HepG2 (cell line): Measurements from ENCODE around the gene PIK3C2B.

Experiments used
- JUND ChIP-seq: sonication (generic); formaldehyde crosslinking; IDR thresholded peaks from 2 replicates; pipeline ENCODE4 v1.8.0; 2022; ENCODE audit warnings: mild to moderate bottlenecking, missing genetic modification reagents
- TAF1 ChIP-seq: sonication (generic); formaldehyde crosslinking; IDR thresholded peaks from 2 replicates; pipeline ENCODE4 v1.4.0; 2020; ENCODE audit warnings: missing genetic modification reagents
- ZNF205 ChIP-seq: IDR thresholded peaks from 2 replicates; pipeline ENCODE4 v1.6.1; 2018; ENCODE audit warnings: missing biosample characterization, missing genetic modification reagents
- ZNF234 ChIP-seq: sonication (generic); formaldehyde crosslinking; conservative IDR thresholded peaks from 2 replicates; pipeline ENCODE4 v1.5.1; 2020; ENCODE audit warnings: mild to moderate bottlenecking, missing genetic modification reagents
- TF ChIP-seq, protein P1 (sequence below): sonication (generic); formaldehyde crosslinking; IDR thresholded peaks from 2 replicates; pipeline ENCODE4 v1.9.0; 2021; ENCODE audit warnings: missing genetic modification reagents, borderline replicate concordance
- TF ChIP-seq, protein P2 (sequence below): sonication (generic); formaldehyde crosslinking; IDR thresholded peaks from 2 replicates; pipeline ENCODE4 v1.5.0; 2020; ENCODE audit warnings: mild to moderate bottlenecking, missing genetic modification reagents, moderate library complexity
- TF ChIP-seq, protein P3 (sequence below): IDR thresholded peaks from 2 replicates; pipeline ENCODE4 v1.6.1; 2016; ENCODE audit warnings: low read depth
- TF ChIP-seq, protein P4 (sequence below): sonication (generic); formaldehyde crosslinking; IDR thresholded peaks from 2 replicates; pipeline ENCODE4 v1.4.0; 2020; ENCODE audit warnings: missing genetic modification reagents
- TF ChIP-seq, protein P5 (sequence below): sonication (generic); formaldehyde crosslinking; IDR thresholded peaks from 2 replicates; pipeline ENCODE4 v1.4.0; 2020; ENCODE audit warnings: missing genetic modification reagents, borderline replicate concordance

DNA sequence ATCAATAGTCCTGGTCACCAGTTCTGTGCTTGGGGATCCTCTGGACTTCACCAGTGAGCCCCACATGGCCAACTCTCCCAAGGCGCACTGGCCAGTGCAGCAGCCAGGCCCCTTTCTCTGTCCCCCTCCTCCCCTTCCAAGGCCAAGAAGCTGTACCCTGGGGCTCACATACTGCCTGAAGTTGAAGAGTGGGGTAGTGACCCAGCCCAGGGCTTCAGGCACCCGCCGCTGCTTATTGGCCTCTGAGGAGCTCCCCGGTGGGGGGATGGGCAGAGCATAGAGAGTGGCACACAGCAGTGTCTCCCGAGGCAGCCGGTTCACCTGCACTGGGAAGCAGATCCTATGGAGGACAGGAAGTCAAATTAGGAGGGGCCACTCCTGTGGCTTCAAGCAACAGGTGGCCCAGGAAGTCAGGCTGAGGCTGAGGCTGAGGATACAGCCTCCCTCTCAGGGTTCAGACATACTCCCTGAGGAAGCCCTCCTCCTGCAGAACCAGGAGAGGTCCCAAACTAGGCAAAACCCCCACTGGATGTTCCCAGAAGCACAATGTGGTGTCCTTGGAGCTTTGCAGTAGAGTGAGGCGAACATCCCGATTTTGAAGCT, 44.8 kb downstream of the PIK3C2B start:
- no peak for TF ChIP-seq JUND
- TF ChIP-seq ZNF234 (CRISPR knock-in tag): no peak
- TF ChIP-seq, protein P1, sequence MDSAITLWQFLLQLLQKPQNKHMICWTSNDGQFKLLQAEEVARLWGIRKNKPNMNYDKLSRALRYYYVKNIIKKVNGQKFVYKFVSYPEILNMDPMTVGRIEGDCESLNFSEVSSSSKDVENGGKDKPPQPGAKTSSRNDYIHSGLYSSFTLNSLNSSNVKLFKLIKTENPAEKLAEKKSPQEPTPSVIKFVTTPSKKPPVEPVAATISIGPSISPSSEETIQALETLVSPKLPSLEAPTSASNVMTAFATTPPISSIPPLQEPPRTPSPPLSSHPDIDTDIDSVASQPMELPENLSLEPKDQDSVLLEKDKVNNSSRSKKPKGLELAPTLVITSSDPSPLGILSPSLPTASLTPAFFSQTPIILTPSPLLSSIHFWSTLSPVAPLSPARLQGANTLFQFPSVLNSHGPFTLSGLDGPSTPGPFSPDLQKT: no peak
- TF ChIP-seq, protein P2, sequence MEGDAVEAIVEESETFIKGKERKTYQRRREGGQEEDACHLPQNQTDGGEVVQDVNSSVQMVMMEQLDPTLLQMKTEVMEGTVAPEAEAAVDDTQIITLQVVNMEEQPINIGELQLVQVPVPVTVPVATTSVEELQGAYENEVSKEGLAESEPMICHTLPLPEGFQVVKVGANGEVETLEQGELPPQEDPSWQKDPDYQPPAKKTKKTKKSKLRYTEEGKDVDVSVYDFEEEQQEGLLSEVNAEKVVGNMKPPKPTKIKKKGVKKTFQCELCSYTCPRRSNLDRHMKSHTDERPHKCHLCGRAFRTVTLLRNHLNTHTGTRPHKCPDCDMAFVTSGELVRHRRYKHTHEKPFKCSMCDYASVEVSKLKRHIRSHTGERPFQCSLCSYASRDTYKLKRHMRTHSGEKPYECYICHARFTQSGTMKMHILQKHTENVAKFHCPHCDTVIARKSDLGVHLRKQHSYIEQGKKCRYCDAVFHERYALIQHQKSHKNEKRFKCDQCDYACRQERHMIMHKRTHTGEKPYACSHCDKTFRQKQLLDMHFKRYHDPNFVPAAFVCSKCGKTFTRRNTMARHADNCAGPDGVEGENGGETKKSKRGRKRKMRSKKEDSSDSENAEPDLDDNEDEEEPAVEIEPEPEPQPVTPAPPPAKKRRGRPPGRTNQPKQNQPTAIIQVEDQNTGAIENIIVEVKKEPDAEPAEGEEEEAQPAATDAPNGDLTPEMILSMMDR (CRISPR knock-in tag): no peak
- no peak for TF ChIP-seq TAF1 (CRISPR knock-in tag)
- TF ChIP-seq, protein P3, sequence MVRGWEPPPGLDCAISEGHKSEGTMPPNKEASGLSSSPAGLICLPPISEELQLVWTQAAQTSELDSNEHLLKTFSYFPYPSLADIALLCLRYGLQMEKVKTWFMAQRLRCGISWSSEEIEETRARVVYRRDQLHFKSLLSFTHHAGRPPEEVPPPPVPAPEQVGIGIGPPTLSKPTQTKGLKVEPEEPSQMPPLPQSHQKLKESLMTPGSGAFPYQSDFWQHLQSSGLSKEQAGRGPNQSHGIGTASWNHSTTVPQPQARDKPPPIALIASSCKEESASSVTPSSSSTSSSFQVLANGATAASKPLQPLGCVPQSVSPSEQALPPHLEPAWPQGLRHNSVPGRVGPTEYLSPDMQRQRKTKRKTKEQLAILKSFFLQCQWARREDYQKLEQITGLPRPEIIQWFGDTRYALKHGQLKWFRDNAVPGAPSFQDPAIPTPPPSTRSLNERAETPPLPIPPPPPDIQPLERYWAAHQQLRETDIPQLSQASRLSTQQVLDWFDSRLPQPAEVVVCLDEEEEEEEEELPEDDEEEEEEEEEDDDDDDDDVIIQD (CRISPR knock-in tag): no peak
- TF ChIP-seq ZNF205 (CRISPR knock-in tag): no peak
- TF ChIP-seq, protein P4, sequence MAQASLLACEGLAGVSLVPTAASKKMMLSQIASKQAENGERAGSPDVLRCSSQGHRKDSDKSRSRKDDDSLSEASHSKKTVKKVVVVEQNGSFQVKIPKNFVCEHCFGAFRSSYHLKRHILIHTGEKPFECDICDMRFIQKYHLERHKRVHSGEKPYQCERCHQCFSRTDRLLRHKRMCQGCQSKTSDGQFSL: no peak
- TF ChIP-seq, protein P5, sequence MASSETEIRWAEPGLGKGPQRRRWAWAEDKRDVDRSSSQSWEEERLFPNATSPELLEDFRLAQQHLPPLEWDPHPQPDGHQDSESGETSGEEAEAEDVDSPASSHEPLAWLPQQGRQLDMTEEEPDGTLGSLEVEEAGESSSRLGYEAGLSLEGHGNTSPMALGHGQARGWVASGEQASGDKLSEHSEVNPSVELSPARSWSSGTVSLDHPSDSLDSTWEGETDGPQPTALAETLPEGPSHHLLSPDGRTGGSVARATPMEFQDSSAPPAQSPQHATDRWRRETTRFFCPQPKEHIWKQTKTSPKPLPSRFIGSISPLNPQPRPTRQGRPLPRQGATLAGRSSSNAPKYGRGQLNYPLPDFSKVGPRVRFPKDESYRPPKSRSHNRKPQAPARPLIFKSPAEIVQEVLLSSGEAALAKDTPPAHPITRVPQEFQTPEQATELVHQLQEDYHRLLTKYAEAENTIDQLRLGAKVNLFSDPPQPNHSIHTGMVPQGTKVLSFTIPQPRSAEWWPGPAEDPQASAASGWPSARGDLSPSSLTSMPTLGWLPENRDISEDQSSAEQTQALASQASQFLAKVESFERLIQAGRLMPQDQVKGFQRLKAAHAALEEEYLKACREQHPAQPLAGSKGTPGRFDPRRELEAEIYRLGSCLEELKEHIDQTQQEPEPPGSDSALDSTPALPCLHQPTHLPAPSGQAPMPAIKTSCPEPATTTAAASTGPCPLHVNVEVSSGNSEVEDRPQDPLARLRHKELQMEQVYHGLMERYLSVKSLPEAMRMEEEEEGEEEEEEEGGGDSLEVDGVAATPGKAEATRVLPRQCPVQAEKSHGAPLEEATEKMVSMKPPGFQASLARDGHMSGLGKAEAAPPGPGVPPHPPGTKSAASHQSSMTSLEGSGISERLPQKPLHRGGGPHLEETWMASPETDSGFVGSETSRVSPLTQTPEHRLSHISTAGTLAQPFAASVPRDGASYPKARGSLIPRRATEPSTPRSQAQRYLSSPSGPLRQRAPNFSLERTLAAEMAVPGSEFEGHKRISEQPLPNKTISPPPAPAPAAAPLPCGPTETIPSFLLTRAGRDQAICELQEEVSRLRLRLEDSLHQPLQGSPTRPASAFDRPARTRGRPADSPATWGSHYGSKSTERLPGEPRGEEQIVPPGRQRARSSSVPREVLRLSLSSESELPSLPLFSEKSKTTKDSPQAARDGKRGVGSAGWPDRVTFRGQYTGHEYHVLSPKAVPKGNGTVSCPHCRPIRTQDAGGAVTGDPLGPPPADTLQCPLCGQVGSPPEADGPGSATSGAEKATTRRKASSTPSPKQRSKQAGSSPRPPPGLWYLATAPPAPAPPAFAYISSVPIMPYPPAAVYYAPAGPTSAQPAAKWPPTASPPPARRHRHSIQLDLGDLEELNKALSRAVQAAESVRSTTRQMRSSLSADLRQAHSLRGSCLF (CRISPR knock-in tag): no peak
